ENCODE results near the gene TKTL1.
A peak's percentile ranks its signal among the peaks of the same experiment; 100 is the strongest.

The TKTL1 gene

DNA sequence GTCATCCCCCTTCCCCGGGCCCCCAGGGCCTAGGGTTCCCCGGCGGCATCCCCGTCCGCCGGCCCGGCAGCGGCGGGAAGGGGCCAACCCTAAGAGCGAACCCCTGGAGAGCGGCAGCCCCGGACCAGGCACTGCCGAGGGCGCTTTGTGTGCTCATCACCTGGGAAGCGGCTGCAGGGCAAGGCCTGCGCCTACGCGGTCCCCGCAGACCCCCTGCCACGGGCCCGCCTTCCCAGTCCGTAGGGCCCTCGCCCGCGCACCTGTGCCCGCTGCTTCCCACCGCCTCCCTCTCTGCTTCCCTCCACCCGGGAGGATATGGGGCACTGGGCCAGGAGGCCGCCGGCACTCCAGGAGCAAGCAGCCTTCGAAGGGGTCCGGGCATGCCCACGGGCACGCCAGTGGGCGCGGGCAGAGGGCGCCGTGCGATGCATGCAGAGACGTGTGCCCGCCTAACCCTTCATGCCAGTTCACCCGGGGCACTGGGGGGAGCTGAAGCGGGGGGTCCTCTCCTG is 76.2 kb downstream of the TKTL1 start:
- Histone ChIP-seq H3K27ac (ENCODE audit: low read depth, low read length) (peak overlapping the region; percentile 84; the same call in 1 of the 2 replicates), H3K9me3 (ENCODE audit: control insufficient read depth, insufficient read depth, low read depth, low read length) (peaks cover 2% of the 10 kb centered on the region; the same call in 1 of the 2 replicates), H3K4me3 (ENCODE audit: low read depth, low read length) (peak overlapping the region; percentile 66), H3K9ac (ENCODE audit: low read length) (peak overlapping the region; percentile 82), H3K4me1 (ENCODE audit: control insufficient read depth, insufficient read depth, low read length) (peaks cover 34% of the 10 kb centered on the region; the same call in 1 of the 2 replicates), H3K27me3 (ENCODE audit: control insufficient read depth, insufficient read depth, low read length) (no peaks in the 10 kb centered on the region), H3K36me3 (ENCODE audit: control insufficient read depth, insufficient read depth, low read length) (peaks cover 32% of the 10 kb centered on the region)

DNA sequence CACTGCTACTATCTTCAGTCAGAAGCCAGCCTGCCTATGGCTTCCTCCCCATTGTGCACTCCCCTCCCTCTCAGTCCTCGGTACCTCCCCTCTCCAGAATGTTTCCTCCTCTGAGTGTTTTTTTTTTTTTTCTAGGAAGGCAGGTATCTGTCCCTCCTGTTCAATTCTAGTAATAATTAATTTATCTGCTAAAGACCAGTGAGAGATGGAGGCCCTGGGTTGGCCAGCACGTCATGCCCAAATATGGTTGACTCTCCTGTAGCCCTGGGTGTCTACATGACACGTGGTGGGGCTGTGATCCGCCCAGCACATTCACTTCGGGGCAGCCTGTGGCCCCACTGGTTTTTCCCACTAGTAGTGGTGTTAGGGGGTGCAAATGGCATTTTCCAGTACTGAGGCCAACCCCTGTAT is 77.0 kb downstream of the TKTL1 start:
- Histone ChIP-seq H3K27ac (ENCODE audit: low read depth, low read length) (peak overlapping the region; percentile 84; the same call in 1 of the 2 replicates), H3K4me3 (ENCODE audit: low read depth, low read length) (peak overlapping the region; percentile 66), H3K9ac (ENCODE audit: low read length) (peak overlapping the region; percentile 82), H3K27me3 (ENCODE audit: control insufficient read depth, insufficient read depth, low read length) (no peaks in the 10 kb centered on the region), H3K36me3 (ENCODE audit: control insufficient read depth, insufficient read depth, low read length) (peaks cover 24% of the 10 kb centered on the region), H3K9me3 (ENCODE audit: control insufficient read depth, insufficient read depth, low read depth, low read length) (peaks cover 2% of the 10 kb centered on the region; the same call in 1 of the 2 replicates), H3K4me1 (ENCODE audit: control insufficient read depth, insufficient read depth, low read length) (peaks cover 33% of the 10 kb centered on the region; the same call in 1 of the 2 replicates)

DNA sequence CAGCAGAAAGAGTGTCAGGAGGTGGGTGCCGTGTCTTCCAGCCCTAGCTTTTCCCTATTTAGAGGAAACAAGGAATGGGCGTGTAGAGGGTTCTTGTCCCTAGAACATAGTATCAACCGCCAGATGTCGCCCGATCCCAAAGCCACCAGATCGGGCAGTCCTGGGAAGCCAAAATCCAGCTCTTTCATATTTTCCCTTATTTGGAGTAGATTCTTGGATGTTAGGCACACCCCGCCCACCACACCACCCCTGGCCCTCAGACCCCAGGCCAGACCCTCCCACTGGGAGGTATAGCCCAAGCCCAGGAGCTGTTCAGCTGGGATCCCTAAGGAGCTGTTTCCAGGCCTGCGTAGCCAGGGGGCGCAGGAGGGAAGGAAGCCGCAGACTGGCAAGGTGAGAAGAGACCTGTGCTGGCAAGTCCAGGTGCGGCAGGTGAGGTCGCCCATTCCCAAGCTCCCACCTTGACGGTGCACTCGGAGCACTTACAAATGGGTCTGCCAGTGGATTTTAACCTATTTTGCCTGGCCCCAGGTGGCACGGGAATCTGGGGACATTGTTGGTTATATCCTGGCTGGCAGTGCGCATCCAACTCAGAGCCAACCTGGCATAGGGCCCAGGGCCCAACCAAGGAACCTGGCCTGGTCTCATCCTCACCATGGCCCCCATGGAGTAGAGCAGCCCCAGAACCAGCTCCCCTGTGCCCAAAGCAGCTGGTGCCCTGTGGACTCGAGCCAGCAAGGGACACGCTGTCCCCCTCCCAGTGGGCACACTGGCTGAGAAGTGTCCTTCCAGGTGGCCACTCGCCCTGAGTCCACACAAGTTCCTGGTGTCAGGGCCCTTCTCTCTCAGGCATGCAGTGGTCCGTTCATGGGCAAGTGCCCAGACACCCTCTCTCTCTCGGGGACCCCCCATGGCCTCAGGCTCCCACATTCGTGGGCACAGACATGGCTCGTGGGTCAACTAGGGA is 78.0 kb downstream of the TKTL1 start:
- Histone ChIP-seq H3K4me1 (ENCODE audit: control insufficient read depth, insufficient read depth, low read length) (peaks cover 25% of the 10 kb centered on the region; the same call in 1 of the 2 replicates), H3K27ac (ENCODE audit: low read depth, low read length) (peak overlapping the region; percentile 84; the same call in 1 of the 2 replicates), H3K4me3 (ENCODE audit: low read depth, low read length) (peak overlapping the region; percentile 50), H3K9me3 (ENCODE audit: control insufficient read depth, insufficient read depth, low read depth, low read length) (peaks cover 2% of the 10 kb centered on the region; the same call in 1 of the 2 replicates), H3K36me3 (ENCODE audit: control insufficient read depth, insufficient read depth, low read length) (peaks cover 14% of the 10 kb centered on the region), H3K27me3 (ENCODE audit: control insufficient read depth, insufficient read depth, low read length) (no peaks in the 10 kb centered on the region), H3K9ac (ENCODE audit: low read length) (peak overlapping the region; percentile 84)

DNA sequence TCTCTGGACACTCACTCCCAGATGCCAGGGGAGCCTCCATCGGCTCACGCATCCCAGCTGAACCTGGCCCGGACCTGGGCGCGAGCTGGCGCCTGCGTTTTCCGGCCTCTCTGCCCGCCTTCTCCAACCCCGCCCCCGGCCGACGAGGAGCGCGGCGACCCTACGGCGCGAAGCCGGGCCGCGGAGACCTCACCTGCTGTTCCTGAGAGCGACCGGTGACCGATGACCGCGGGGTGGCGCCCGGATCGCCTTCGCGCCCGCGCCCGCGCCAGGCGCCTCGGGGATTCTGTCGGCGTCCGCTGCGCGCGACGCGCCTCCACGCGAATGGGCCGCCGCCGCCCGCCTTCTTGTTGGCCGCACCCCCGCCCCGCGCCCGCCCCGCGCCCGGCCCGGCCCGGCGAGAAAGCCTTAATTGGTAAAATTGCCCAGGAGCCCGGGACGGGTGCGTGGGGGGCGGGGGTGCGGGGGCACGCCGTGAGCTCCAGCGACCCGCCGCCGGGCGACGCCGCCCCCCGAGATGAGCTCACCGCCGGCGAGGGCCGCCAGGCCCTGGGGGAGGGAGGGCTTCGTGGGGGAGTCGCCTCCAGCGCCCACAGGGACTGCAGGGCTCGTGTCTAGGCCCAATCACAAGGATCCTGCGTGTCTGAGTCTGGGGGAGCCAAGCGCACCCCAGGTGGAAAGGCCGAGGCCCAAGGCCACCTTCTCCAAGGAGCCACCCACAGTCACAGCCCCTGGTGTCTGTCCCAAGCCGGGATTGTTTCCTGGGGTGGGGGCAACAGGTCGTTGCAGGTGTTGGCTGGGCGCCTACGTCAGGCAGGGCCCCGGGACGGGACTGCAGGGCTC is 78.9 kb downstream of the TKTL1 start, which contains the start of gene FLNA:
TSS of gene FLNA (minus strand) at position 322 of the 843 bp plus-strand sequence. CDS start 3,389 bp downstream, outside the sequence.
- H3K27ac ChIP-seq (ENCODE audit: low read depth, low read length) = peak within 1 kb of the TSS; percentile 25; the same call in 1 of the 2 replicates
- H3K4me1 ChIP-seq (ENCODE audit: control insufficient read depth, insufficient read depth, low read length) = peaks cover 23% of the 10 kb centered on the region; the same call in 1 of the 2 replicates
- peaks cover 8% of the 10 kb centered on the region for H3K36me3 ChIP-seq (ENCODE audit: control insufficient read depth, insufficient read depth, low read length)
- H3K9me3 ChIP-seq (ENCODE audit: control insufficient read depth, insufficient read depth, low read depth, low read length) = peaks cover 2% of the 10 kb centered on the region; the same call in 1 of the 2 replicates
- peak within 1 kb of the TSS; percentile 55 for H3K4me3 ChIP-seq (ENCODE audit: low read depth, low read length)
- H3K9ac ChIP-seq (ENCODE audit: low read length) = peak within 1 kb of the TSS; percentile 84
- no peaks in the 10 kb centered on the region for H3K27me3 ChIP-seq (ENCODE audit: control insufficient read depth, insufficient read depth, low read length)

DNA sequence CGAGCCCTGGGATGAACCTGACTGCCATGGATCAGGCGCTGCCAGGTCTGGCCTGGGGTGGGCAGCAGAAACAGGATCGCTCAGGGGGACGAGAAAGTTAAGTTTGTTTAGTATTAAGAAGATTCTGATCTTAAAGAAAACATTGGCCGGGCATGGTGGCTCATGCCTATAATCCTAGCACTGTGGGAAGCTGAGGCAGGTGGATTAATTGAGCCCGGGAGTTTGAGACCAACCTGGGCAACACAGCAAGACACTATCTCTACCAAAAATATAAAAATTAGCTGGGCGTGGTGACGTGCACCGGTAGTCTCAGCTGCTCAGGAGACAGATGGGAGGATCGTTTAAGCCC is 79.5 kb downstream of the TKTL1 start:
- Histone ChIP-seq H3K4me3 (ENCODE audit: low read depth, low read length) (peak overlapping the region; percentile 55), H3K36me3 (ENCODE audit: control insufficient read depth, insufficient read depth, low read length) (peaks cover 7% of the 10 kb centered on the region), H3K27me3 (ENCODE audit: control insufficient read depth, insufficient read depth, low read length) (no peaks in the 10 kb centered on the region), H3K9me3 (ENCODE audit: control insufficient read depth, insufficient read depth, low read depth, low read length) (peaks cover 2% of the 10 kb centered on the region; the same call in 1 of the 2 replicates), H3K9ac (ENCODE audit: low read length) (peak overlapping the region; percentile 73), H3K4me1 (ENCODE audit: control insufficient read depth, insufficient read depth, low read length) (peaks cover 23% of the 10 kb centered on the region), H3K27ac (ENCODE audit: low read depth, low read length) (no peak overlapping the region; the same call in 1 of the 2 replicates)

DNA sequence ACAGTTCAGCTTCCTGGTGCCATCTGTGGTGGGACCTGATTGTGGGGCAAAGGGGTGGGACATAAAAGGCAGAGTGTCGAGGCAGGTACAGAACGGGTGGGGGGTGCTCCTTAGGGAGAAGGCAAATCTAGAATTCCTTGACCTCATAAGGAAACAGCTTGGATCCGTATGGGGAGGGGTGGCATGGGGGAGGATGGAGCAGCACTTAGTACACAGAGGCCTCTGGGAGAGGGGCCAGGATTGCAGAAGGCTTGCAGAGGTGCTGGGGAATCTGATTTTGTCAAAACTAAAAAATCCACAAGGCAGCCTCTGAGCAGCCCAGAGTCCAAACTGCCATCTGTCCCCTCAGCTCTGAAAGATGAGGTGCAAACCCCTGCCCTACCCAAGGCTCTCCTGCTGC is 81.2 kb downstream of the TKTL1 start:
- Histone ChIP-seq H3K9me3 (ENCODE audit: control insufficient read depth, insufficient read depth, low read depth, low read length) (no peaks in the 10 kb centered on the region; the same call in 1 of the 2 replicates), H3K9ac (ENCODE audit: low read length) (peak overlapping the region; percentile 15), H3K4me1 (ENCODE audit: control insufficient read depth, insufficient read depth, low read length) (peaks cover 36% of the 10 kb centered on the region), H3K27me3 (ENCODE audit: control insufficient read depth, insufficient read depth, low read length) (no peaks in the 10 kb centered on the region), H3K4me3 (ENCODE audit: low read depth, low read length) (no peak overlapping the region), H3K36me3 (ENCODE audit: control insufficient read depth, insufficient read depth, low read length) (peaks cover 16% of the 10 kb centered on the region), H3K27ac (ENCODE audit: low read depth, low read length) (no peak overlapping the region)

DNA sequence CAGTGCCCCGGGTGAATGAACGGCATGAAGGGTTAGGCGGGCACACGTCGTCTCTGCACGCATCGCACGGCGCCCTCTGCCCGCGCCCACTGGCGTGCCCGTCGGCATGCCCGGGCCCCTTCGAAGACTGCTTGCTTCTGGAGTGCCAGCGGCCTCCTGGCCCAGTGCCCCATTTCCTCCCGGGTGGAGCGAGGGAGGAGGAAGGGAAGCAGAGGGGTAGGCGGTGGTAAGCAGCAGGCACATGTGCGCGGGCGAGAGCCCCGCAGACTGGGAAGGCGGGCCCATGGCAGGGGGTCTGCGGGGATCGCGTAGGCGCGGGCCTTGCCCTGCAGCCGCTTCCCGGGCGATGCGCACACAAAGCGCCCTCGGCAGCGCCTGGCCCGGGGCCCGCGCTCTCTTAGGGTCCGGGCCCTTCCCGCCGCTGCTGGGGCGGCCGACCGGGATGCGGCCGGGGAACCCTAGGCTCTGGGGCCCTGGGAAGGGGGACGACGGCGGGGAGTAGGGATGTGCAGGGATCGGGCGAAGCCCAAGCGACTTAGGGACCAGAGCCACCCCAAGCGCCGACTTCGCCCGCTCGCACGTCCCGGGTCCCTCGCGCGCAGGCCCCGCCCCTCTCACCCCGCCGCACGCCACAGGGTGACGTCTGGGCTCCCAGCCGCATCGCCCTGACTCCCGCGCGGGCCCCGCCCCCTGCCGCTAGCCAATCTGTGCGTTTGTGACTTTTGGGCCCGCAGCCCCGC is 82.6 kb downstream of the TKTL1 start:
- Histone ChIP-seq H3K36me3 (ENCODE audit: control insufficient read depth, insufficient read depth, low read length) (peaks cover 20% of the 10 kb centered on the region), H3K4me3 (ENCODE audit: low read depth, low read length) (peak overlapping the region; percentile 63), H3K4me1 (ENCODE audit: control insufficient read depth, insufficient read depth, low read length) (peaks cover 23% of the 10 kb centered on the region), H3K9ac (ENCODE audit: low read length) (peak overlapping the region; percentile 70), H3K27ac (ENCODE audit: low read depth, low read length) (peak overlapping the region; percentile 88; the same call in 1 of the 2 replicates), H3K9me3 (ENCODE audit: control insufficient read depth, insufficient read depth, low read depth, low read length) (peaks cover 8% of the 10 kb centered on the region; the same call in 1 of the 2 replicates), H3K27me3 (ENCODE audit: control insufficient read depth, insufficient read depth, low read length) (no peaks in the 10 kb centered on the region)

DNA sequence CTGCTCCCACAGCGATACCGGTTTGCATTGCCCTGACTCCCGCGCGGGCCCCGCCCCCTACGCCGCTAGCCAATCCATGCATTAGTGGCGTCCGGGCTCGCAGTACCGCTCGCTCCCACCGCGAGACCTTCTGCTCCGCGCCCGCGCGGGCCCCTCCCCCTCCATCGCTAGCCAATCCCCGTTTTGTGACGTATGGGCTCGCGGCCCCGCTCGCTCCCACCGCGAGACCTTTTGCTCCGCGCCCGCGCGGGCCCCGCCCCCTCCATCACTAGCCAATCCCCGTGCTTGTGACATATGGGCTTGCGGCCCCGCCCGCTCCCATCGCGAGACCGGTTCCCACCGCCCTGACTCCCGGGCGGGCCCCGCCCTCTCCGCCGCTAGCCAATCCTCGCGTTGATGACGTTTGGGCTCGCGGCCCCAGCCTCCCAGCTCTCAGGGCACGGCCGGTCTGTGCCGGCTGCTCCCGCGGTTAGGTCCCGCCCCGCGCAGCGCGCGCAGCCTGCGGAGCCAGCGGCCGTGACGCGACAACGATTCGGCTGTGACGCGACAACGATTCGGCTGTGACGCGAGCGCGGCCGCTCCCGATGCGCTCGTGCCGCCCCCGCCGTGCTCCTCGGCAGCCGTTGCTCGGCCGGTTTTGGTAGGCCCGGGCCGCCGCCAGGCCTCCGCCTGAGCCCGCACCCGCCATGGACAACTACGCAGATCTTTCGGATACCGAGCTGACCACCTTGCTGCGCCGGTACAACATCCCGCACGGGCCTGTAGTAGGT is 83.4 kb downstream of the TKTL1 start, which contains the start of gene EMD:
TSS of gene EMD (plus strand) at position 497 of the 770 bp plus-strand sequence. CDS start at position 687, 190 bp downstream.
- H3K27ac ChIP-seq (ENCODE audit: low read depth, low read length) = peak within 1 kb of the TSS; percentile 98
- H3K27me3 ChIP-seq (ENCODE audit: control insufficient read depth, insufficient read depth, low read length) = no peaks in the 10 kb centered on the region
- H3K9ac ChIP-seq (ENCODE audit: low read length) = peak within 1 kb of the TSS; percentile 96
- peaks cover 18% of the 10 kb centered on the region for H3K4me1 ChIP-seq (ENCODE audit: control insufficient read depth, insufficient read depth, low read length)
- peaks cover 20% of the 10 kb centered on the region for H3K36me3 ChIP-seq (ENCODE audit: control insufficient read depth, insufficient read depth, low read length)
- H3K9me3 ChIP-seq (ENCODE audit: control insufficient read depth, insufficient read depth, low read depth, low read length) = peaks cover 12% of the 10 kb centered on the region; the same call in 1 of the 2 replicates
- peak within 1 kb of the TSS; percentile 94 for H3K4me3 ChIP-seq (ENCODE audit: low read depth, low read length)

DNA sequence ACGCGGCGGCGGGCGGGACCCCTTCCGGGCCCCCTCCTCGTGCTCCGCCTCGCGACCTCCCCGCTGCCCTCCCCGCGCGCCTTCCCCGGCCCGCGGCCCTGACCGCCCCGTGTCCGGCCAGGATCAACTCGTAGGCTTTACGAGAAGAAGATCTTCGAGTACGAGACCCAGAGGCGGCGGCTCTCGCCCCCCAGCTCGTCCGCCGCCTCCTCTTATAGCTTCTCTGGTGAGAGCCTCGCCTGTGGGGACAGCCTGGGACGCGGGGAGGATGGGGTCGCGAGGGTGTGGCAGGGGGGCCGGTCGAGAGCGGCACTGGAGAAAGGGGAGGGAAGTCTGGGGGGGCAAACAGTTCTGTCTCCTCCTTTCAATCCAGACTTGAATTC is 84.0 kb downstream of the TKTL1 start:
- Histone ChIP-seq H3K36me3 (ENCODE audit: control insufficient read depth, insufficient read depth, low read length) (peaks cover 20% of the 10 kb centered on the region), H3K27me3 (ENCODE audit: control insufficient read depth, insufficient read depth, low read length) (no peaks in the 10 kb centered on the region), H3K27ac (ENCODE audit: low read depth, low read length) (peak overlapping the region; percentile 98), H3K9ac (ENCODE audit: low read length) (peak overlapping the region; percentile 96), H3K4me1 (ENCODE audit: control insufficient read depth, insufficient read depth, low read length) (peaks cover 19% of the 10 kb centered on the region), H3K9me3 (ENCODE audit: control insufficient read depth, insufficient read depth, low read depth, low read length) (peaks cover 12% of the 10 kb centered on the region; the same call in 1 of the 2 replicates), H3K4me3 (ENCODE audit: low read depth, low read length) (peak overlapping the region; percentile 94)
